IMR-90 (cell line): ENCODE data around the gene DUS3L. TPM values are rescaled to one million over a fixed set of nuclear protein-coding genes. Genes with fewer than 3 reads are reported as not detected.

Source experiments
- ATAC-seq: fragments of 200-7000 bp; cut with Tn5 transposase; 2 replicates; pipeline ENCODE4 v1.9.1; 2020; ENCODE audit warnings: low read depth, mild to moderate bottlenecking, moderate library complexity
- BruUV-seq: library from RNA; stranded (reverse); fragments of 400-500 nt; replicated peaks from 2 replicates; lab custom pipeline; 2021; lab: Mats Ljungman, UMichigan
- CTCF ChIA-PET: fragments of 300-600 bp; formaldehyde crosslinking; extraction: SDS; loops from one replicate; lab custom pipeline; 2021; ENCODE audit warnings: antibody characterized with exemption; lab: Yijun Ruan, JAX
- POLR2A ChIA-PET: fragments of 300-600 bp; sonication (Branson Sonifier 250); formaldehyde crosslinking; loops from one replicate; lab custom pipeline; 2022; ENCODE audit warnings: antibody characterized with exemption; ENCODE audit not compliant: unreplicated experiment; lab: Charles Lee
- DNase-seq: peaks from one replicate; pipeline ENCODE4 v3.0.0; 2013
- H2AFZ ChIP-seq: replicated peaks from 2 replicates; pipeline ENCODE3; 2013; ENCODE audit warnings: low read length, mild to moderate bottlenecking; ENCODE audit not compliant: poor library complexity
- H2AK5ac ChIP-seq: 2 replicates; pipeline ENCODE4 v1.6.1; 2013; ENCODE audit warnings: low read depth, low read length, inconsistent platforms
- H2AK9ac ChIP-seq: replicated peaks from 2 replicates; pipeline ENCODE3; 2013; ENCODE audit warnings: mild to moderate bottlenecking, low read depth, low read length, moderate library complexity; ENCODE audit not compliant: poor library complexity
- H2BK120ac ChIP-seq: 2 replicates; pipeline ENCODE4 v1.6.1; 2013; ENCODE audit warnings: low read depth, low read length, inconsistent platforms
- H2BK15ac ChIP-seq: 3 replicates; pipeline ENCODE4 v1.6.1; 2013; ENCODE audit warnings: low read depth, low read length, inconsistent platforms
- H2BK20ac ChIP-seq: 2 replicates; pipeline ENCODE4 v1.6.1; 2013; ENCODE audit warnings: low read depth, mild to moderate bottlenecking, inconsistent platforms, low read length, moderate library complexity
- H2BK5ac ChIP-seq: 2 replicates; pipeline ENCODE4 v1.6.1; 2013; ENCODE audit warnings: mild to moderate bottlenecking, low read depth, low read length, inconsistent platforms; ENCODE audit not compliant: poor library complexity, severe bottlenecking
- H3K14ac ChIP-seq: replicated peaks from 2 replicates; pipeline ENCODE4 v1.6.1; 2013; ENCODE audit warnings: low read depth, low read length, inconsistent platforms
- H3K18ac ChIP-seq: 2 replicates; pipeline ENCODE4 v1.6.1; 2013; ENCODE audit warnings: low read depth, low read length, control low read depth
- H3K23ac ChIP-seq: 2 replicates; pipeline ENCODE4 v1.6.1; 2013; ENCODE audit warnings: low read depth, low read length, inconsistent platforms
- H3K27ac ChIP-seq: 2 replicates; pipeline ENCODE4 v1.5.1; 2013; ENCODE audit warnings: mild to moderate bottlenecking, control low read depth, low read length; ENCODE audit not compliant: insufficient read depth
- H3K27me3 ChIP-seq: 2 replicates; pipeline ENCODE4 v1.6.1; 2013; ENCODE audit warnings: low read length; ENCODE audit not compliant: control insufficient read depth, insufficient read depth
- H3K36me3 ChIP-seq: 2 replicates; pipeline ENCODE4 v1.6.1; 2013; ENCODE audit warnings: low read length, mixed read lengths; ENCODE audit not compliant: control insufficient read depth, insufficient read depth
- H3K4ac ChIP-seq: 2 replicates; pipeline ENCODE4 v1.6.1; 2013; ENCODE audit warnings: low read depth, low read length, inconsistent platforms
- H3K4me1 ChIP-seq: 2 replicates; pipeline ENCODE4 v1.6.1; 2013; ENCODE audit warnings: low read length, mixed read lengths; ENCODE audit not compliant: control insufficient read depth, insufficient read depth
- H3K4me2 ChIP-seq: 2 replicates; pipeline ENCODE4 v1.6.1; 2013; ENCODE audit warnings: low read depth, mild to moderate bottlenecking, control low read depth, low read length, moderate library complexity
- H3K4me3 ChIP-seq: 2 replicates; pipeline ENCODE4 v1.5.1; 2013; ENCODE audit warnings: low read depth, mild to moderate bottlenecking, control low read depth, low read length, moderate library complexity; ENCODE audit not compliant: insufficient read depth
- H3K56ac ChIP-seq: 2 replicates; pipeline ENCODE4 v1.6.1; 2013; ENCODE audit warnings: low read length, inconsistent platforms; ENCODE audit not compliant: insufficient read depth; ENCODE audit errors: extremely low read depth
- H3K79me1 ChIP-seq, 2 experiments: 2 replicates each; pipeline ENCODE4 v1.6.1; 2013; ENCODE audit warnings: low read length in 2 of 2, inconsistent platforms in 1 of 2, low read depth in 1 of 2
- H3K9ac ChIP-seq: 2 replicates; pipeline ENCODE4 v1.6.1; 2013; ENCODE audit warnings: low read depth, low read length, control low read depth
- H3K9me1 ChIP-seq: 2 replicates; pipeline ENCODE4 v1.6.1; 2013; ENCODE audit warnings: low read length, inconsistent platforms; ENCODE audit not compliant: insufficient read depth
- H3K9me3 ChIP-seq: 2 replicates; pipeline ENCODE4 v1.6.1; 2013; ENCODE audit warnings: low read length; ENCODE audit not compliant: control insufficient read depth, insufficient read depth
- H4K20me1 ChIP-seq: 2 replicates; pipeline ENCODE4 v1.6.1; 2013; ENCODE audit warnings: low read length, inconsistent platforms; ENCODE audit not compliant: insufficient read depth
- H4K5ac ChIP-seq: 2 replicates; pipeline ENCODE4 v1.6.1; 2013; ENCODE audit warnings: mild to moderate bottlenecking, low read depth, low read length, control low read depth
- H4K8ac ChIP-seq, 2 experiments: 2 replicates each; pipeline ENCODE4 v1.6.1; 2013; ENCODE audit warnings: low read depth in 2 of 2, low read length in 2 of 2, control low read depth in 1 of 2, inconsistent platforms in 1 of 2
- H4K91ac ChIP-seq: 2 replicates; pipeline ENCODE4 v1.6.1; 2013; ENCODE audit warnings: low read depth, low read length, inconsistent platforms; ENCODE audit not compliant: insufficient read depth
- WGBS, 2 experiments: methylation state at CpG; one replicate each; pipeline versions ENCODE4 v1.1.5 to v1.1.7; 2013; ENCODE audit warnings: missing lambda C conversion rate in 2 of 2; ENCODE audit not compliant: insufficient read length in 1 of 2; ENCODE audit errors: extremely low coverage in 2 of 2; 5-methylcytosine and 5-hydroxymethylcytosine counted together
- dilution Hi-C: fragments of 300-500 bp; cut with HindIII; formaldehyde crosslinking; loops from one replicate; pipeline ENCODE4 v1.14.3; 2018; ENCODE audit warnings: low sequenced_read_pairs; ENCODE audit not compliant: unreplicated experiment
- in situ Hi-C: fragments of 300-500 bp; cut with MboI; formaldehyde crosslinking; loops from 3 replicates; pipeline ENCODE4 v1.14.3; 2019; ENCODE audit warnings: low sequenced_read_pairs, inconsistent platforms, mixed read lengths
- intact Hi-C: fragments of 100-400 bp; cut with micrococcal nuclease; formaldehyde crosslinking; loops from 2 replicates; pipeline ENCODE4 v1.10.0; 2022
- polyA plus RNA-seq, 3 experiments: library from polyadenylated mRNA; depleted of rRNA; stranded (reverse); fragments of >200 nt; gene quantifications; 2 replicates each; pipeline ENCODE4 v1.2.3, GENCODE V29; 2012; ENCODE audit warnings: low replicate concordance in 1 of 3
- total RNA-seq: library from RNA; depleted of rRNA; stranded (reverse); fragments of >200 nt; gene quantifications from 2 replicates; pipeline ENCODE4 v1.2.3, GENCODE V29; 2012
- TF ChIP-seq, protein P1 (sequence below): conservative IDR thresholded peaks from 2 replicates; pipeline ENCODE4 v1.5.1; 2012; ENCODE audit warnings: mild to moderate bottlenecking, low read depth, low read length, improper control_type of control experiment
- TF ChIP-seq, protein P2 (sequence below): fragments of 150-350 bp; IDR thresholded peaks from 2 replicates; pipeline ENCODE4 v1.6.1; 2017; ENCODE audit warnings: mild to moderate bottlenecking, antibody characterized with exemption, low read length, low read depth

Gene DUS3L
- total and polyA plus RNA-seq, 2 of the 4 experiments (the other 2 are of a cell fraction): 12.4 to 21.3 TPM

DNA sequence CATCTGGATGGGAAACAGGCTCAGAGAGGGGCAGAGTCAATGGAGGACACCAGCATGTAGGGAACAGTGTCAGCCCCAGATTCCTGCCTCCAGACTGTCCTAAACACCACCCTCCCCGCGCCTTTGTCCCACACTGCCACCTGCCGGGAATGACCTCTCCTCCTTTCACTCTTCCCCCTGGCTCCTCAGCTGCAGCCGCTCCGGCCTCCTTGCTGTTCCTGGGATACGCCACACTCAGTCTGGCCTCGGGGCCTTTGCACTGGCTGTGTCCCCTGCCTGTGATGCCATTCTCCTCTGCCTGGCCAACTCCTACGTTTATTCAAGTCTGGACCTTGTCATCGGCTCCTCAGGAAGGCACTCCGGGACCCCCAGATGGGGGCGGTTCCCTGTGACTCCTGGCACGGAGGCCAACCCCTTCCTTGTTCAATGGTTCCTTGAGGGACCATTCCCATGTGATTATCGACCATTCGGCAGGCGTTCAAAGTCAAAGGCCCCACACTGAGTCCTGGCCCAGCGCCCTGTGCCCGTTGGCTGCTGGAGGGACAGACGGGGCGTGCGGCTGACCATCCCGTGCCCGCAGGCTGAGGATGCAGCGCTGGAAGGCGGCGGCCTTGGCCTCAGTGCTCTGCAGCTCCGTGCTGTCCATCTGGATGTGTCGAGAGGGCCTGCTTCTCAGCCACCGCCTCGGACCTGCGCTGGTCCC, 32.8 kb upstream of the DUS3L start:
- Histone ChIP-seq H3K79me1 (peaks cover 0 to 5% of the 10 kb centered on the region in 2 experiments; a peak in 2 of 4 replicates), H3K14ac (no peak overlapping the region), H3K18ac (no peak overlapping the region), H3K23ac (no peak overlapping the region), H3K4me2 (no peak overlapping the region), H4K91ac (no peak overlapping the region), H3K27ac (no peak overlapping the region), H3K9me1 (peaks cover 4% of the 10 kb centered on the region; the same call in 1 of the 2 replicates), H2AFZ (no peak overlapping the region), H3K27me3 (no peaks in the 10 kb centered on the region), H2BK15ac (no peak overlapping the region), H2BK5ac (no peak overlapping the region), H3K4me1 (peaks cover 9% of the 10 kb centered on the region), H2AK9ac (no peak overlapping the region), H2BK120ac (no peak overlapping the region), H3K4ac (no peak overlapping the region), H3K9ac (no peak overlapping the region), H3K56ac (no peak overlapping the region), H4K8ac (no peak overlapping the region), H3K9me3 (no peaks in the 10 kb centered on the region), H3K4me3 (no peak overlapping the region), H3K36me3 (no peaks in the 10 kb centered on the region), H2AK5ac (no peak overlapping the region), H2BK20ac (no peak overlapping the region), H4K5ac (no peak overlapping the region), H4K20me1 (no peaks in the 10 kb centered on the region; the same call in 1 of the 2 replicates)
- in situ Hi-C loops (no loop called here), dilution Hi-C loops (no loop called here), intact Hi-C loops (no loop called here)
- POLR2A ChIA-PET: no interaction called here
- TF ChIP-seq, protein P1, sequence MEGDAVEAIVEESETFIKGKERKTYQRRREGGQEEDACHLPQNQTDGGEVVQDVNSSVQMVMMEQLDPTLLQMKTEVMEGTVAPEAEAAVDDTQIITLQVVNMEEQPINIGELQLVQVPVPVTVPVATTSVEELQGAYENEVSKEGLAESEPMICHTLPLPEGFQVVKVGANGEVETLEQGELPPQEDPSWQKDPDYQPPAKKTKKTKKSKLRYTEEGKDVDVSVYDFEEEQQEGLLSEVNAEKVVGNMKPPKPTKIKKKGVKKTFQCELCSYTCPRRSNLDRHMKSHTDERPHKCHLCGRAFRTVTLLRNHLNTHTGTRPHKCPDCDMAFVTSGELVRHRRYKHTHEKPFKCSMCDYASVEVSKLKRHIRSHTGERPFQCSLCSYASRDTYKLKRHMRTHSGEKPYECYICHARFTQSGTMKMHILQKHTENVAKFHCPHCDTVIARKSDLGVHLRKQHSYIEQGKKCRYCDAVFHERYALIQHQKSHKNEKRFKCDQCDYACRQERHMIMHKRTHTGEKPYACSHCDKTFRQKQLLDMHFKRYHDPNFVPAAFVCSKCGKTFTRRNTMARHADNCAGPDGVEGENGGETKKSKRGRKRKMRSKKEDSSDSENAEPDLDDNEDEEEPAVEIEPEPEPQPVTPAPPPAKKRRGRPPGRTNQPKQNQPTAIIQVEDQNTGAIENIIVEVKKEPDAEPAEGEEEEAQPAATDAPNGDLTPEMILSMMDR: 0 out of 2 replicates have a peak, but pooled peaks have one; percentile 10
- TF ChIP-seq, protein P2, sequence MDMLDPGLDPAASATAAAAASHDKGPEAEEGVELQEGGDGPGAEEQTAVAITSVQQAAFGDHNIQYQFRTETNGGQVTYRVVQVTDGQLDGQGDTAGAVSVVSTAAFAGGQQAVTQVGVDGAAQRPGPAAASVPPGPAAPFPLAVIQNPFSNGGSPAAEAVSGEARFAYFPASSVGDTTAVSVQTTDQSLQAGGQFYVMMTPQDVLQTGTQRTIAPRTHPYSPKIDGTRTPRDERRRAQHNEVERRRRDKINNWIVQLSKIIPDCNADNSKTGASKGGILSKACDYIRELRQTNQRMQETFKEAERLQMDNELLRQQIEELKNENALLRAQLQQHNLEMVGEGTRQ: no peak
- BruUV-seq: no TSS peak
- DNase-seq (no peak), ATAC-seq (no peak)
- 90% methylated on average over 19 of the region's 30 CpGs; no CpG with 5 or more reads in 1 of the 2 experiments for WGBS, 2 experiments
- CTCF ChIA-PET: interaction anchor here (2.2 kb wide), 1 partner anchor 19 kb away, joined by 7 read pairs; the partner anchor contains the start of gene NRTN
